ENCODE measurements around the gene IFNA1. TPM values are rescaled to one million over a fixed set of nuclear protein-coding genes. Genes with fewer than 3 reads are reported as not detected.
"Not testable (repeated sequence)": the region's sequence is repeated elsewhere in the genome, so short reads cannot be mapped to it uniquely, and the experiment has no call there.

The IFNA1 gene
- total RNA-seq, result not detected in 2 replicates

GRCh38 chr9:21440139-21440538 lies at the start of gene IFNA1:
Gene IFNA1, plus strand, starts transcription at chr9:21440439. Its CDS starts 69 bp downstream, at chr9:21440508.
- DNase-seq (ENCODE audit: extremely low read depth, low read depth, low spot score), result no peak

- no peak for DNase-seq (ENCODE audit: extremely low read depth, low read depth, low spot score)
Measured at GRCh38 chr9:21392270-21392669, 48.0 kb upstream of the IFNA1 start.

- no peak for DNase-seq (ENCODE audit: extremely low read depth, low read depth, low spot score)
Measured at GRCh38 chr9:21395778-21396717, 44.2 kb upstream of the IFNA1 start.

- no peak for DNase-seq (ENCODE audit: extremely low read depth, low read depth, low spot score)
Measured at GRCh38 chr9:21398955-21399489, 41.2 kb upstream of the IFNA1 start.

- no peak for DNase-seq (ENCODE audit: extremely low read depth, low read depth, low spot score)
Measured at GRCh38 chr9:21399956-21400355, 40.3 kb upstream of the IFNA1 start.

GRCh38 chr9:21402386-21403251 lies 37.6 kb upstream of the IFNA1 start:
- DNase-seq (ENCODE audit: extremely low read depth, low read depth, low spot score), result no peak

- DNase-seq (ENCODE audit: extremely low read depth, low read depth, low spot score), result no peak
Measured at GRCh38 chr9:21404146-21404545, 36.1 kb upstream of the IFNA1 start.

- DNase-seq (ENCODE audit: extremely low read depth, low read depth, low spot score), result no peak
Measured at GRCh38 chr9:21408817-21409216, 31.4 kb upstream of the IFNA1 start, which contains the start of gene IFNA8. Gene IFNA8, plus strand, starts transcription at chr9:21409117. Its CDS starts 60 bp downstream, at chr9:21409177.

- no peak for DNase-seq (ENCODE audit: extremely low read depth, low read depth, low spot score)
Measured at GRCh38 chr9:21412107-21412506, 28.1 kb upstream of the IFNA1 start.

GRCh38 chr9:21413151-21413550 lies 27.1 kb upstream of the IFNA1 start:
- DNase-seq (ENCODE audit: extremely low read depth, low read depth, low spot score), result no peak

- no peak for DNase-seq (ENCODE audit: extremely low read depth, low read depth, low spot score)
Measured at GRCh38 chr9:21413624-21414023, 26.6 kb upstream of the IFNA1 start.

GRCh38 chr9:21414220-21414940 lies 25.9 kb upstream of the IFNA1 start:
- DNase-seq (ENCODE audit: extremely low read depth, low read depth, low spot score), result no peak

GRCh38 chr9:21415493-21416267 lies 24.6 kb upstream of the IFNA1 start:
- DNase-seq (ENCODE audit: extremely low read depth, low read depth, low spot score), result no peak

- DNase-seq (ENCODE audit: extremely low read depth, low read depth, low spot score), result no peak
Measured at GRCh38 chr9:21428235-21428634, 12.0 kb upstream of the IFNA1 start.

GRCh38 chr9:21429191-21429590 lies 11.0 kb upstream of the IFNA1 start:
- DNase-seq (ENCODE audit: extremely low read depth, low read depth, low spot score), result no peak

GRCh38 chr9:21432672-21433425 lies 7.4 kb upstream of the IFNA1 start:
- no peak for DNase-seq (ENCODE audit: extremely low read depth, low read depth, low spot score)

GRCh38 chr9:21434202-21435014 lies 5.8 kb upstream of the IFNA1 start:
- DNase-seq (ENCODE audit: extremely low read depth, low read depth, low spot score), result peak; percentile 27

GRCh38 chr9:21435015-21435383 lies 5.2 kb upstream of the IFNA1 start:
- not testable (repeated sequence) for DNase-seq (ENCODE audit: extremely low read depth, low read depth, low spot score)
